Panc1 (cell line): ENCODE data around the gene PF4V1. TPM values are rescaled to one million over a fixed set of nuclear protein-coding genes. Genes with fewer than 3 reads are reported as not detected.

Experiments
- ATAC-seq: fragments of 200-7000 bp; cut with Tn5 transposase; 2 replicates; pipeline ENCODE4 v1.9.1; 2020; ENCODE audit warnings: mild to moderate bottlenecking, moderate library complexity
- Bru-seq: library from RNA; stranded (reverse); fragments of 400-500 nt; gene quantifications from one replicate; lab custom pipeline; 2021; lab: Mats Ljungman, UMichigan
- BruChase-seq, 2 experiments: library from RNA; stranded (reverse); fragments of 400-500 nt; gene quantifications; one replicate each; lab custom pipeline; 2021; lab: Mats Ljungman, UMichigan
- BruUV-seq: library from RNA; stranded (reverse); fragments of 400-500 nt; replicated peaks from 2 replicates; lab custom pipeline; 2021; lab: Mats Ljungman, UMichigan
- CTCF ChIA-PET: fragments of 300-600 bp; sonication (Branson Sonifier 250); formaldehyde crosslinking; loops from one replicate; lab custom pipeline; 2022; ENCODE audit warnings: antibody characterized with exemption; lab: Charles Lee
- POLR2A ChIA-PET: fragments of 300-600 bp; sonication (Branson Sonifier 250); formaldehyde crosslinking; loops from one replicate; lab custom pipeline; 2022; ENCODE audit warnings: antibody characterized with exemption; lab: Charles Lee
- DNase-seq: peaks from one replicate; pipeline ENCODE4 v3.0.0-alpha.2; 2010; ENCODE audit warnings: low read depth, low spot score
- H3K27ac ChIP-seq: 2 replicates; pipeline ENCODE4 v1.5.1; 2011; ENCODE audit warnings: mild to moderate bottlenecking, low read length, inconsistent platforms
- H3K27me3 ChIP-seq: fragments of 200-500 bp; sonication (Bioruptor generic); 2 replicates; pipeline ENCODE4 v1.6.0; 2014; ENCODE audit warnings: low read length, inconsistent platforms; ENCODE audit not compliant: control insufficient read depth, insufficient read depth
- H3K36me3 ChIP-seq: fragments of 200-500 bp; sonication (Bioruptor generic); 2 replicates; pipeline ENCODE4 v1.5.1; 2014; ENCODE audit warnings: inconsistent platforms, mild to moderate bottlenecking, low read length, moderate library complexity; ENCODE audit not compliant: control insufficient read depth, insufficient read depth
- H3K4me1 ChIP-seq: 2 replicates; pipeline ENCODE4 v1.5.1; 2011; ENCODE audit warnings: inconsistent platforms, mild to moderate bottlenecking, low read length, moderate library complexity; ENCODE audit not compliant: control insufficient read depth, insufficient read depth
- H3K4me3 ChIP-seq, 2 experiments: 2 replicates each; pipeline ENCODE4 v1.5.1; 2011 to 2012; ENCODE audit warnings: low read depth in 2 of 2, low read length in 2 of 2, mild to moderate bottlenecking in 2 of 2, inconsistent platforms in 1 of 2, moderate library complexity in 1 of 2
- H3K9me3 ChIP-seq: fragments of 200-500 bp; sonication (Bioruptor generic); 2 replicates; pipeline ENCODE4 v1.5.1; 2014; ENCODE audit warnings: low read depth, mild to moderate bottlenecking, inconsistent platforms, low read length, moderate library complexity; ENCODE audit not compliant: control insufficient read depth, insufficient read depth
- POLR2AphosphoS5 ChIP-seq: IDR thresholded peaks from 2 replicates; pipeline ENCODE4 v1.6.1; 2012; ENCODE audit warnings: mild to moderate bottlenecking, low read depth, low read length, moderate library complexity
- SIN3A ChIP-seq: IDR thresholded peaks from 2 replicates; pipeline ENCODE4 v1.6.1; 2012; ENCODE audit warnings: low read depth, mild to moderate bottlenecking, low read length, moderate library complexity, borderline replicate concordance; ENCODE audit not compliant: insufficient read depth
- TCF7L2 ChIP-seq: IDR thresholded peaks from 2 replicates; pipeline ENCODE4 v1.6.1; 2011; ENCODE audit warnings: mild to moderate bottlenecking, low read depth, low read length, inconsistent platforms
- in situ Hi-C: cut with HindIII; loops from 2 replicates; pipeline ENCODE4 v1.10.0; 2016; ENCODE audit warnings: low sequenced_read_pairs, low pct_unique_long_range_greater_than_20kb
- intact Hi-C: fragments of 100-400 bp; cut with micrococcal nuclease; formaldehyde crosslinking; loops from one replicate; pipeline ENCODE4 v1.10.0; 2022; ENCODE audit not compliant: unreplicated experiment
- long read RNA-seq: library from polyadenylated mRNA; unstranded; transcript quantifications from one replicate; pipeline ENCODE4 v2.0.0, GENCODE V29; 2021; ENCODE audit not compliant: unreplicated experiment
- polyA plus RNA-seq: library from polyadenylated mRNA; unstranded; fragments of >200 nt; gene quantifications from one replicate; pipeline ENCODE4 v1.2.1, GENCODE V29; 2012; ENCODE audit warnings: missing spikeins; ENCODE audit not compliant: insufficient read length
- total RNA-seq: library from RNA; stranded (reverse); gene quantifications from one replicate; pipeline ENCODE4 v1.2.1, GENCODE V29; 2021; ENCODE audit not compliant: unreplicated experiment
- TF ChIP-seq, protein P1 (sequence below): fragments of 450-650 bp; IDR thresholded peaks from 2 replicates; pipeline ENCODE4 v1.5.1; 2017; ENCODE audit warnings: mild to moderate bottlenecking
- TF ChIP-seq, protein P2 (sequence below), 2 experiments: IDR thresholded peaks; 2 replicates each; pipeline ENCODE4 v1.6.1; 2011 to 2012; ENCODE audit warnings: low read depth in 2 of 2, control low read depth in 1 of 2, low read length in 1 of 2, mild to moderate bottlenecking in 1 of 2, moderate library complexity in 1 of 2; ENCODE audit not compliant: insufficient read depth in 1 of 2

The PF4V1 gene, protein sequence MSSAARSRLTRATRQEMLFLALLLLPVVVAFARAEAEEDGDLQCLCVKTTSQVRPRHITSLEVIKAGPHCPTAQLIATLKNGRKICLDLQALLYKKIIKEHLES
- 0.51 TPM for total RNA-seq
- polyA plus RNA-seq, result 3.4 TPM
- Bru-seq, nascent RNA, result percentile 28 among the genes with signal in this experiment
- percentile 18 among the genes with signal in this experiment for BruChase-seq, experiment 1, labeled RNA remaining after a 2-hour chase
- BruChase-seq, experiment 2, labeled RNA remaining after a 6-hour chase, result percentile 41 among the genes with signal in this experiment
- long read RNA-seq, partial matches to known transcripts, result 0 of 2 reads
- long read RNA-seq, other reads (novel, unspliced or antisense), result 0 of 2 reads

DNA sequence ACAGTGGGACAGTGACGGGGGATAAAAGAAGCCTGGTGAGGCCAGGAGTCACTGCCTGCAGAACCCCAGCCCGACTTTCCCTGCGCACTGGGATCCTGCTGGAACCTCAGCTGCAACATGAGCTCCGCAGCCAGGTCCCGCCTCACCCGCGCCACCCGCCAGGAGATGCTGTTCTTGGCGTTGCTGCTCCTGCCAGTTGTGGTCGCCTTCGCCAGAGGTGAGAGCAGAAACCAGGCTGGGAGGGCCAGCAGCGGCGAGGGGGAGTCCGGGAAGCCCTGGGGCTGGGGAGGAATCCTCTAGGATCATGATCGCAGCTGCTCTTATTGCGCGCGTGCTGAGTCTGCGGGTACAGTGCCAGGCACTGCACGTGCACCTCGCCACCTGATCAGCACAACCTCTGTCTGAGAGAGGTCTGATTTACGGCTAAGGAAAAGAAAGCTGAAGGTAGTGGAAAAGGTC is at the start of gene PF4V1:
TSS of gene PF4V1 (plus strand) at position 51 of the 459 bp plus-strand sequence. CDS start at position 118, 67 bp downstream.
- in situ Hi-C loops (no loop called here), intact Hi-C loops (no loop called here)
- BruUV-seq, result no TSS peak
- ChIA-PET CTCF (interaction anchor here (1.0 kb wide), 1 partner anchor 11 kb away, joined by 5 read pairs; no protein-coding TSS in a partner anchor), POLR2A (interaction anchor here (0.6 kb wide), 2 partner anchors 30 to 56 kb away, joined by 3 to 16 read pairs; no protein-coding TSS in a partner anchor)
- Histone ChIP-seq H3K27ac (no peak within 1 kb of the TSS; the same call in 1 of the 2 replicates), H3K27me3 (no peaks in the 10 kb centered on the region), H3K36me3 (no peaks in the 10 kb centered on the region), H3K4me3 (peak within 1 kb of the TSS; percentile 39 to 50), H3K4me1 (no peaks in the 10 kb centered on the region), H3K9me3 (no peaks in the 10 kb centered on the region)
- no peak for DNase-seq
- ATAC-seq, result peak; percentile 93
- no peak for TF ChIP-seq SIN3A
- TF ChIP-seq, protein P1, sequence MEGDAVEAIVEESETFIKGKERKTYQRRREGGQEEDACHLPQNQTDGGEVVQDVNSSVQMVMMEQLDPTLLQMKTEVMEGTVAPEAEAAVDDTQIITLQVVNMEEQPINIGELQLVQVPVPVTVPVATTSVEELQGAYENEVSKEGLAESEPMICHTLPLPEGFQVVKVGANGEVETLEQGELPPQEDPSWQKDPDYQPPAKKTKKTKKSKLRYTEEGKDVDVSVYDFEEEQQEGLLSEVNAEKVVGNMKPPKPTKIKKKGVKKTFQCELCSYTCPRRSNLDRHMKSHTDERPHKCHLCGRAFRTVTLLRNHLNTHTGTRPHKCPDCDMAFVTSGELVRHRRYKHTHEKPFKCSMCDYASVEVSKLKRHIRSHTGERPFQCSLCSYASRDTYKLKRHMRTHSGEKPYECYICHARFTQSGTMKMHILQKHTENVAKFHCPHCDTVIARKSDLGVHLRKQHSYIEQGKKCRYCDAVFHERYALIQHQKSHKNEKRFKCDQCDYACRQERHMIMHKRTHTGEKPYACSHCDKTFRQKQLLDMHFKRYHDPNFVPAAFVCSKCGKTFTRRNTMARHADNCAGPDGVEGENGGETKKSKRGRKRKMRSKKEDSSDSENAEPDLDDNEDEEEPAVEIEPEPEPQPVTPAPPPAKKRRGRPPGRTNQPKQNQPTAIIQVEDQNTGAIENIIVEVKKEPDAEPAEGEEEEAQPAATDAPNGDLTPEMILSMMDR, result peak; percentile 51
- TF ChIP-seq, protein P2, sequence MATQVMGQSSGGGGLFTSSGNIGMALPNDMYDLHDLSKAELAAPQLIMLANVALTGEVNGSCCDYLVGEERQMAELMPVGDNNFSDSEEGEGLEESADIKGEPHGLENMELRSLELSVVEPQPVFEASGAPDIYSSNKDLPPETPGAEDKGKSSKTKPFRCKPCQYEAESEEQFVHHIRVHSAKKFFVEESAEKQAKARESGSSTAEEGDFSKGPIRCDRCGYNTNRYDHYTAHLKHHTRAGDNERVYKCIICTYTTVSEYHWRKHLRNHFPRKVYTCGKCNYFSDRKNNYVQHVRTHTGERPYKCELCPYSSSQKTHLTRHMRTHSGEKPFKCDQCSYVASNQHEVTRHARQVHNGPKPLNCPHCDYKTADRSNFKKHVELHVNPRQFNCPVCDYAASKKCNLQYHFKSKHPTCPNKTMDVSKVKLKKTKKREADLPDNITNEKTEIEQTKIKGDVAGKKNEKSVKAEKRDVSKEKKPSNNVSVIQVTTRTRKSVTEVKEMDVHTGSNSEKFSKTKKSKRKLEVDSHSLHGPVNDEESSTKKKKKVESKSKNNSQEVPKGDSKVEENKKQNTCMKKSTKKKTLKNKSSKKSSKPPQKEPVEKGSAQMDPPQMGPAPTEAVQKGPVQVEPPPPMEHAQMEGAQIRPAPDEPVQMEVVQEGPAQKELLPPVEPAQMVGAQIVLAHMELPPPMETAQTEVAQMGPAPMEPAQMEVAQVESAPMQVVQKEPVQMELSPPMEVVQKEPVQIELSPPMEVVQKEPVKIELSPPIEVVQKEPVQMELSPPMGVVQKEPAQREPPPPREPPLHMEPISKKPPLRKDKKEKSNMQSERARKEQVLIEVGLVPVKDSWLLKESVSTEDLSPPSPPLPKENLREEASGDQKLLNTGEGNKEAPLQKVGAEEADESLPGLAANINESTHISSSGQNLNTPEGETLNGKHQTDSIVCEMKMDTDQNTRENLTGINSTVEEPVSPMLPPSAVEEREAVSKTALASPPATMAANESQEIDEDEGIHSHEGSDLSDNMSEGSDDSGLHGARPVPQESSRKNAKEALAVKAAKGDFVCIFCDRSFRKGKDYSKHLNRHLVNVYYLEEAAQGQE (IDR thresholded peaks at IDR 0.05; ENCODE audit: insufficient read depth in 1 of 2, low read depth in 2 of 2, low read length in 1 of 2), result no peak
- no peak for TF ChIP-seq POLR2AphosphoS5
- TF ChIP-seq TCF7L2, result no peak

DNA sequence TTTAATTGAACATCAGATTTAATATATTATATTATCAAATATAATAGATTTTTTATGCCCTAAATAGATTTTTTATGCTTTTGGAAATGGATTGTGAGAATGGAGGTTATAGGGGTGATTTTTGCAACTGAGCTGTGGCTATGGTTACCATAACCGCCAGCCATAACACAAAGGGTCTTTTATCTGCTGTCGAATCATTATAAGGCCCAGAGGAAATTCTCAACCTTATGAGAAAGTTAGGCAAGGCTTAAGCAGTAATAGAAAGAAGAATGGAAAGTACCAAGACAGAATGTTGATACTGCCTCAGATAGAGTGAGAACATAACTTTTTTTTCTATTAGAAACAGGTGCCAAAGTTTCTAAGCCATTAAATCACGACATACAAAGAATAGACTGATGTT is 42.9 kb upstream of the PF4V1 start:
- no peaks in the 10 kb centered on the region for H3K36me3 ChIP-seq
- H3K27me3 ChIP-seq, result no peaks in the 10 kb centered on the region
- no TSS peak for BruUV-seq
- intact Hi-C loops (no loop called here), in situ Hi-C loops (no loop called here)
- no peak overlapping the region for H3K4me3 ChIP-seq
- DNase-seq (no peak), ATAC-seq (no peak)
- ChIA-PET POLR2A (no interaction called here), CTCF (no interaction called here)
- no peaks in the 10 kb centered on the region for H3K9me3 ChIP-seq
- H3K27ac ChIP-seq, result no peak overlapping the region
- H3K4me1 ChIP-seq, result no peaks in the 10 kb centered on the region
- TF ChIP-seq, protein P2 (IDR thresholded peaks at IDR 0.05; ENCODE audit: insufficient read depth in 1 of 2, low read depth in 2 of 2, low read length in 1 of 2), result no peak
- TF ChIP-seq POLR2AphosphoS5 (no peak), TCF7L2 (no peak), SIN3A (no peak)
- TF ChIP-seq, protein P1, result no peak
